ENCODE measurements around the gene ACSL1. TPM values are rescaled to one million over a fixed set of nuclear protein-coding genes. Genes with fewer than 3 reads are reported as not detected.

Gene ACSL1
- total RNA-seq, 2 donors from 2014 or later = 3.8 to 5.2 TPM

DNA sequence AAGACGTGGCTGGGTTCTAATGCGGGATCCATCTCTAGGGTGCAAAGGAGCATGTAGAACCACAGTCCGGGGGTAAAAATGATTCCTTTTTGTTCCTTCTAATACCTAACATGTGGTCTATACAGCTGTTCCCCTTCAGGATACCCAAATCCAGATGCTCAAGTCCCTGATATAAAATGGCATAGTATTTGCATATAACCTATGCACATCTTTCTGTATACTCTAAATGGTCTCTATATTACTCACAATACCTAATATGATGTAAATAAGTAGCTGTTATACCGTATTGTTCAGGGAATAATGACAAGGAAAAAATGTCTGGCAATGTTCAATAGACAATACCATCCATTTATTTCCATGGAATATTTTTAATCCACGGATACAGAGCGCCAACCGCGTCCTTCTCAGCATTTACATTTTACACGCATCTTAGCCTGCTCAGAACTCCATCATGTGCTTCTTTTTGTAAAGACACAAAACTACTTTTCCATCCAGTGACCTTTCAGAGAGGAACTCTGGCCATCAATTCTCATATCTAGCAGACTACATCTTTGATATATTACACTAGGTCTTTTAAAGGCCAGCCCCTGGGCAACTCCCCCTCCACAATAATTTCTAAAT lies 31.9 kb downstream of the ACSL1 start:
- Histone ChIP-seq H3K27ac (ENCODE audit: low read depth, low read length) (no peak overlapping the region), H3K9me3 (ENCODE audit: control insufficient read depth, low read length) (peaks cover 14% of the 10 kb centered on the region), H3K9ac (ENCODE audit: extremely low read depth, low read length, poor library complexity, severe bottlenecking) (no peak overlapping the region), H3K4me3 (ENCODE audit: low read length) (no peak overlapping the region), H3K4me1 (ENCODE audit: control insufficient read depth, insufficient read depth, low read length) (no peaks in the 10 kb centered on the region), H3K27me3 (ENCODE audit: control insufficient read depth, insufficient read depth, low read length, poor library complexity, severe bottlenecking) (no peaks in the 10 kb centered on the region), H3K36me3 (ENCODE audit: control insufficient read depth, insufficient read depth, low read length) (peaks cover 27% of the 10 kb centered on the region)
- 89 to 92% methylated on average over 7 to 9 of the region's 9 CpGs for WGBS, 2 experiments (ENCODE audit: insufficient coverage in 1 of 2, insufficient read length in 1 of 2)
- no peaks in the 10 kb centered on the region for H3K4me1 Mint-ChIP-seq
- H3K27me3 Mint-ChIP-seq (ENCODE audit: insufficient read depth) = no peaks in the 10 kb centered on the region
- no peak overlapping the region for H3K27ac Mint-ChIP-seq
- DNase-seq = no peak
- peaks cover 2% of the 10 kb centered on the region for H3K9me3 Mint-ChIP-seq
- H3K36me3 Mint-ChIP-seq (ENCODE audit: low read depth) = no peaks in the 10 kb centered on the region
- no peak overlapping the region for H3K4me3 Mint-ChIP-seq
- TF ChIP-seq, protein P1, sequence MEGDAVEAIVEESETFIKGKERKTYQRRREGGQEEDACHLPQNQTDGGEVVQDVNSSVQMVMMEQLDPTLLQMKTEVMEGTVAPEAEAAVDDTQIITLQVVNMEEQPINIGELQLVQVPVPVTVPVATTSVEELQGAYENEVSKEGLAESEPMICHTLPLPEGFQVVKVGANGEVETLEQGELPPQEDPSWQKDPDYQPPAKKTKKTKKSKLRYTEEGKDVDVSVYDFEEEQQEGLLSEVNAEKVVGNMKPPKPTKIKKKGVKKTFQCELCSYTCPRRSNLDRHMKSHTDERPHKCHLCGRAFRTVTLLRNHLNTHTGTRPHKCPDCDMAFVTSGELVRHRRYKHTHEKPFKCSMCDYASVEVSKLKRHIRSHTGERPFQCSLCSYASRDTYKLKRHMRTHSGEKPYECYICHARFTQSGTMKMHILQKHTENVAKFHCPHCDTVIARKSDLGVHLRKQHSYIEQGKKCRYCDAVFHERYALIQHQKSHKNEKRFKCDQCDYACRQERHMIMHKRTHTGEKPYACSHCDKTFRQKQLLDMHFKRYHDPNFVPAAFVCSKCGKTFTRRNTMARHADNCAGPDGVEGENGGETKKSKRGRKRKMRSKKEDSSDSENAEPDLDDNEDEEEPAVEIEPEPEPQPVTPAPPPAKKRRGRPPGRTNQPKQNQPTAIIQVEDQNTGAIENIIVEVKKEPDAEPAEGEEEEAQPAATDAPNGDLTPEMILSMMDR (conservative IDR thresholded peaks at IDR 0.05) = no peak

DNA sequence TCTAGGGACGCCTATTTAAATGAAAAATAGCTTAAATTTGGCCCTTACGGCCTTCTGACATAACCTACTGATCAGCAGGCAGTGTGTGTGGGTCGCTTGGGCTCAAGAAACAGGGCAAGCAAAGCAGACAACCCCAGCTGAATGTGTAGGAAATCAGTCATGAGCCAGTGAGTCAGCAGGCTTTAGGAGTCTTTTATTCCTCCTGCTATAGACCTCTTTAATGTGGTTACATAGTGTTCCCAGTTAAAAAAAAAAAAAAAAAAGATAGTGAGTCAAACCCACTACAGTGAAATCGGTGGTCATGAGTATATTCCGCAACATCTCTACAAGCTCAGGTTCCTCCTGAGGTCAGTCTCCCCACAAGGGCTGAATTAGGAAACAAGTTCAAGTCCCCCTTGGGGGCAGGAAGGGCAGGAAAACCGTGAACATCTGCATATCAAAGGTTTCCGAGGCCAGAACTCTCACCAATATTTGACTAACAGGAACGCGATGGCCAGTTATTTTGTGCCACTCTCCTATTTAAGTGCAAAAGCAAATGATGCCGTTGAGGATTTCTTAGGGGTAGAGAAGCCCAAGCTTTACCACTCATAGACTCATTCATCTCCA lies 32.7 kb downstream of the ACSL1 start:
- TF ChIP-seq, protein P1 (conservative IDR thresholded peaks at IDR 0.05) = no peak
- Histone ChIP-seq H3K36me3 (ENCODE audit: control insufficient read depth, insufficient read depth, low read length) (peaks cover 26% of the 10 kb centered on the region), H3K9ac (ENCODE audit: extremely low read depth, low read length, poor library complexity, severe bottlenecking) (no peak overlapping the region), H3K27ac (ENCODE audit: low read depth, low read length) (no peak overlapping the region), H3K9me3 (ENCODE audit: control insufficient read depth, low read length) (peaks cover 14% of the 10 kb centered on the region), H3K4me1 (ENCODE audit: control insufficient read depth, insufficient read depth, low read length) (no peaks in the 10 kb centered on the region), H3K27me3 (ENCODE audit: control insufficient read depth, insufficient read depth, low read length, poor library complexity, severe bottlenecking) (no peaks in the 10 kb centered on the region), H3K4me3 (ENCODE audit: low read length) (no peak overlapping the region)
- no peak for DNase-seq
- H3K4me3 Mint-ChIP-seq = no peak overlapping the region
- H3K36me3 Mint-ChIP-seq (ENCODE audit: low read depth) = no peaks in the 10 kb centered on the region
- WGBS, 2 experiments (ENCODE audit: insufficient coverage in 1 of 2, insufficient read length in 1 of 2) = 63 to 67% methylated on average over 7 to 10 of the region's 10 CpGs
- peaks cover 2% of the 10 kb centered on the region for H3K9me3 Mint-ChIP-seq
- no peak overlapping the region for H3K27ac Mint-ChIP-seq
- H3K4me1 Mint-ChIP-seq = no peaks in the 10 kb centered on the region
- no peaks in the 10 kb centered on the region for H3K27me3 Mint-ChIP-seq (ENCODE audit: insufficient read depth)

DNA sequence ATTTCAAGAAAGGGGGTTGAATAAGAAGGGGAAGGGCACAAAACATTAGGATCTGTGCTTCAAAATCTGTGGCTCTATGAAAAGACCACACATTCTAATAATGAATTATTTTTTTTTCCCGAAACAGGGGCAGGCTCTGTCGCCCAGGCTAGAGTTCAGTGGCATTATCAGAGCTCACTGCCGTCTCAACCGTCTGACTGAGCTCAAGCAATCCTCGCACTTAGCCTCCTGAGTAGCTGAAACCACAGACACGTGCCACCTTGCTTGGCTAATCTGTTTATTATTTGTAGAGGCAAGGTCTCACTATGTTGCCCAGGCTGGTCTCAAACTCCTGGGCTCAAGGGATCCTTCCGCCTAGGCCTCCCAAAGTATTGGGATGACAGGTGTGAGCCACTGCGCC lies 33.4 kb downstream of the ACSL1 start:
- H3K9ac ChIP-seq (ENCODE audit: extremely low read depth, low read length, poor library complexity, severe bottlenecking) = no peak overlapping the region

More for the DNA sequence above, 33.4 kb downstream of the ACSL1 start:
- peaks cover 2% of the 10 kb centered on the region for H3K9me3 Mint-ChIP-seq
- 77 to 89% methylated on average over 6 to 8 of the region's 8 CpGs for WGBS, 2 experiments (ENCODE audit: insufficient coverage in 1 of 2, insufficient read length in 1 of 2)
- peaks cover 25% of the 10 kb centered on the region for H3K36me3 ChIP-seq (ENCODE audit: control insufficient read depth, insufficient read depth, low read length)
- H3K27me3 ChIP-seq (ENCODE audit: control insufficient read depth, insufficient read depth, low read length, poor library complexity, severe bottlenecking) = no peaks in the 10 kb centered on the region
- H3K4me1 Mint-ChIP-seq = no peaks in the 10 kb centered on the region
- DNase-seq = no peak
- TF ChIP-seq, protein P1 (conservative IDR thresholded peaks at IDR 0.05) = no peak
- no peak overlapping the region for H3K4me3 ChIP-seq (ENCODE audit: low read length)
- no peak overlapping the region for H3K4me3 Mint-ChIP-seq
- no peaks in the 10 kb centered on the region for H3K4me1 ChIP-seq (ENCODE audit: control insufficient read depth, insufficient read depth, low read length)
- H3K9me3 ChIP-seq (ENCODE audit: control insufficient read depth, low read length) = peaks cover 14% of the 10 kb centered on the region
- H3K36me3 Mint-ChIP-seq (ENCODE audit: low read depth) = no peaks in the 10 kb centered on the region
- H3K27ac Mint-ChIP-seq = no peak overlapping the region
- H3K27ac ChIP-seq (ENCODE audit: low read depth, low read length) = no peak overlapping the region
- no peaks in the 10 kb centered on the region for H3K27me3 Mint-ChIP-seq (ENCODE audit: insufficient read depth)
